ENCODE measurements around the gene MYL11. TPM values are rescaled to one million over a fixed set of nuclear protein-coding genes. Genes with fewer than 3 reads are reported as not detected.
A peak's percentile ranks its signal among the peaks of the same experiment; 100 is the strongest.
"Not testable (repeated sequence)": the region's sequence is repeated elsewhere in the genome, so short reads cannot be mapped to it uniquely, and the experiment has no call there.

MYL11 gene
- total RNA-seq, 6 experiments from 2014 or later = 0.77 to 1.2 (median 0.82) TPM; not detected in 3

- Mint-ChIP-seq H3K9me3 (no peaks in the 10 kb centered on the region), H3K27me3 (ENCODE audit: insufficient read depth) (no peaks in the 10 kb centered on the region; the same call in 1 of the 2 replicates), H3K4me3 (peak overlapping the region; percentile 91), H3K4me1 (ENCODE audit: low read depth) (peaks cover 32% of the 10 kb centered on the region), H3K27ac (peak overlapping the region; percentile 91), H3K36me3 (ENCODE audit: low read depth) (no peaks in the 10 kb centered on the region)
- TF ChIP-seq CTCF (IDR thresholded peaks at IDR 0.05) = no peak
- no peak for DNase-seq
Observed at GRCh38 chr16:30394592-30395154, 20.1 kb downstream of the MYL11 start.

- Mint-ChIP-seq H3K4me1 (ENCODE audit: low read depth) (peaks cover 38% of the 10 kb centered on the region), H3K27me3 (ENCODE audit: insufficient read depth) (no peaks in the 10 kb centered on the region; the same call in 1 of the 2 replicates), H3K27ac (peak within 1 kb of the TSS; percentile 91), H3K36me3 (ENCODE audit: low read depth) (no peaks in the 10 kb centered on the region), H3K4me3 (peak within 1 kb of the TSS; percentile 91), H3K9me3 (no peaks in the 10 kb centered on the region)
- TF ChIP-seq CTCF (IDR thresholded peaks at IDR 0.05) = peak; percentile 58; the same call in 1 of the 2 replicates
- DNase-seq = peak; percentile 77
Observed at GRCh38 chr16:30395155-30395991, 20.8 kb downstream of the MYL11 start, which contains the start of gene ZNF48. ZNF48 (plus strand) TSS chr16:30395420; CDS start chr16:30395795, 375 bp downstream.

GRCh38 chr16:30395992-30396585 lies 21.5 kb downstream of the MYL11 start:
- no peaks in the 10 kb centered on the region for H3K36me3 Mint-ChIP-seq (ENCODE audit: low read depth)
- peaks cover 38% of the 10 kb centered on the region for H3K4me1 Mint-ChIP-seq (ENCODE audit: low read depth)
- no peak for DNase-seq
- peak overlapping the region; percentile 62 for H3K27ac Mint-ChIP-seq
- no peak for TF ChIP-seq CTCF (IDR thresholded peaks at IDR 0.05)
- H3K4me3 Mint-ChIP-seq = peak overlapping the region; percentile 89
- H3K9me3 Mint-ChIP-seq = no peaks in the 10 kb centered on the region
- no peaks in the 10 kb centered on the region; the same call in 1 of the 2 replicates for H3K27me3 Mint-ChIP-seq (ENCODE audit: insufficient read depth)

- H3K4me1 Mint-ChIP-seq (ENCODE audit: low read depth) = peaks cover 42% of the 10 kb centered on the region
- H3K27ac Mint-ChIP-seq; H3K36me3 Mint-ChIP-seq (ENCODE audit: low read depth); DNase-seq; H3K9me3 Mint-ChIP-seq; H3K27me3 Mint-ChIP-seq (ENCODE audit: insufficient read depth): not testable (repeated sequence)
- peak overlapping the region; percentile 89; the same call in 1 of the 2 replicates for H3K4me3 Mint-ChIP-seq
Observed at GRCh38 chr16:30396627-30397026, 22.0 kb downstream of the MYL11 start.

GRCh38 chr16:30397056-30397455 lies 22.5 kb downstream of the MYL11 start:
- Mint-ChIP-seq H3K4me3 (no peak overlapping the region), H3K4me1 (ENCODE audit: low read depth) (peaks cover 46% of the 10 kb centered on the region), H3K27ac (no peak overlapping the region), H3K9me3 (no peaks in the 10 kb centered on the region), H3K27me3 (ENCODE audit: insufficient read depth) (no peaks in the 10 kb centered on the region), H3K36me3 (ENCODE audit: low read depth) (no peaks in the 10 kb centered on the region)
- DNase-seq = no peak
- TF ChIP-seq CTCF (IDR thresholded peaks at IDR 0.05) = no peak

All from HFFc6 (cell line).